IPS-18c (cell line): ENCODE measurements around the gene EHMT1.
"Not testable (repeated sequence)": the region's sequence is repeated elsewhere in the genome, so short reads cannot be mapped to it uniquely, and the experiment has no call there.

Source experiments
- H3K4me3 ChIP-seq: 2 replicates; pipeline ENCODE4 v1.7.0; 2013; ENCODE audit warnings: low read depth, mild to moderate bottlenecking, low read length, moderate library complexity; ENCODE audit not compliant: insufficient read depth
- H3K9me3 ChIP-seq: one replicate; pipeline ENCODE4 v1.6.1; 2013; ENCODE audit warnings: mild to moderate bottlenecking, low read length, moderate library complexity; ENCODE audit not compliant: control insufficient read depth, insufficient read depth

EHMT1 gene

GRCh38 chr9:137728444-137729311 lies 109.9 kb downstream of the EHMT1 start:
- no peak overlapping the region for H3K4me3 ChIP-seq
- H3K9me3 ChIP-seq = no peaks in the 10 kb centered on the region

- no peaks in the 10 kb centered on the region for H3K9me3 ChIP-seq
Measured at GRCh38 chr9:137731216-137731946, 112.6 kb downstream of the EHMT1 start.

GRCh38 chr9:137731947-137732813 lies 113.4 kb downstream of the EHMT1 start:
- H3K4me3 ChIP-seq = no peak overlapping the region
- no peaks in the 10 kb centered on the region for H3K9me3 ChIP-seq

More at GRCh38 chr9:137731216-137731946, 112.6 kb downstream of the EHMT1 start:
- no peak overlapping the region for H3K4me3 ChIP-seq

- Histone ChIP-seq H3K4me3 (no peak overlapping the region), H3K9me3 (no peaks in the 10 kb centered on the region)
Measured at GRCh38 chr9:137733429-137733828, 114.6 kb downstream of the EHMT1 start.

- Histone ChIP-seq H3K9me3 (no peaks in the 10 kb centered on the region), H3K4me3 (no peak overlapping the region)
Measured at GRCh38 chr9:137734181-137734580, 115.4 kb downstream of the EHMT1 start.

GRCh38 chr9:137738182-137738696 lies 119.4 kb downstream of the EHMT1 start:
- H3K9me3 ChIP-seq, H3K4me3 ChIP-seq: not testable (repeated sequence)

- Histone ChIP-seq H3K4me3 (no peak overlapping the region), H3K9me3 (no peaks in the 10 kb centered on the region)
Measured at GRCh38 chr9:137738703-137739102, 119.9 kb downstream of the EHMT1 start.

GRCh38 chr9:137739371-137740309 lies 120.8 kb downstream of the EHMT1 start:
- Histone ChIP-seq H3K9me3 (no peaks in the 10 kb centered on the region), H3K4me3 (no peak overlapping the region)

- H3K9me3 ChIP-seq = no peaks in the 10 kb centered on the region
- no peak overlapping the region for H3K4me3 ChIP-seq
Measured at GRCh38 chr9:137740312-137740711, 121.5 kb downstream of the EHMT1 start.

GRCh38 chr9:137741330-137741729 lies 122.5 kb downstream of the EHMT1 start:
- Histone ChIP-seq H3K4me3 (no peak overlapping the region), H3K9me3 (no peaks in the 10 kb centered on the region)

GRCh38 chr9:137742698-137743097 lies 123.9 kb downstream of the EHMT1 start:
- Histone ChIP-seq H3K9me3 (no peaks in the 10 kb centered on the region), H3K4me3 (no peak overlapping the region)

- no peak overlapping the region for H3K4me3 ChIP-seq
- H3K9me3 ChIP-seq = no peaks in the 10 kb centered on the region
Measured at GRCh38 chr9:137743695-137744094, 124.9 kb downstream of the EHMT1 start.

- no peak overlapping the region for H3K4me3 ChIP-seq
- no peaks in the 10 kb centered on the region for H3K9me3 ChIP-seq
Measured at GRCh38 chr9:137744632-137745183, 125.9 kb downstream of the EHMT1 start.

GRCh38 chr9:137745541-137745991 lies 126.8 kb downstream of the EHMT1 start:
- H3K9me3 ChIP-seq = no peaks in the 10 kb centered on the region
- no peak overlapping the region for H3K4me3 ChIP-seq

GRCh38 chr9:137748311-137748710 lies 129.5 kb downstream of the EHMT1 start:
- no peak overlapping the region for H3K4me3 ChIP-seq
- no peaks in the 10 kb centered on the region for H3K9me3 ChIP-seq

- Histone ChIP-seq H3K4me3 (no peak overlapping the region), H3K9me3 (no peaks in the 10 kb centered on the region)
Measured at GRCh38 chr9:137748741-137749140, 129.9 kb downstream of the EHMT1 start.
